K562 (cell line): ENCODE results near the gene DALRD3. TPM values are rescaled to one million over a fixed set of nuclear protein-coding genes. Genes with fewer than 3 reads are reported as not detected.
A peak's percentile ranks its signal among the peaks of the same experiment; 100 is the strongest.

ENCODE experiments used
- ATAC-seq: fragments of 200-7000 bp; cut with Tn5 transposase; 3 replicates; pipeline ENCODE4 v1.9.1; 2020; ENCODE audit warnings: moderate library complexity
- BruUV-seq: library from RNA; stranded (reverse); fragments of 400-500 nt; replicated peaks from 2 replicates; lab custom pipeline; 2021; lab: Mats Ljungman, UMichigan
- CTCF ChIA-PET: fragments of 300-600 bp; formaldehyde crosslinking; extraction: SDS; loops from one replicate; lab custom pipeline; 2021; ENCODE audit warnings: low intra/inter-chr PET ratio; lab: Yijun Ruan, JAX
- POLR2A ChIA-PET: fragments of 300-600, 350-650 bp; sonication (Branson Sonifier 250); formaldehyde crosslinking; extraction: SDS; loops from one replicate; lab custom pipeline; 2021; ENCODE audit warnings: antibody characterized with exemption, inconsistent platforms; lab: Yijun Ruan, JAX
- DNase-seq, 4 experiments: peaks; one replicate each; pipeline versions ENCODE4 v3.0.0 to v3.0.0-alpha.2; 2011 to 2018; ENCODE audit warnings: low spot score in 3 of 4, mixed read lengths in 3 of 4; ENCODE audit errors: extremely low read depth in 1 of 4
- FAIRE-seq: peaks from 2 replicates; lab custom pipeline; 2011; peaks lifted over from hg19 to GRCh38; lab: Jason Lieb, UNC
- H2AFZ ChIP-seq: 2 replicates; pipeline ENCODE4 v1.6.0; 2011; ENCODE audit warnings: low read depth, low read length, control low read depth, inconsistent platforms
- H3K27ac ChIP-seq: fragments of 200-600 bp; 3 replicates; pipeline ENCODE4 v1.8.0; 2011; ENCODE audit warnings: low read depth, mild to moderate bottlenecking, control low read depth, inconsistent platforms, low read length, moderate library complexity, mixed read lengths; ENCODE audit errors: extremely low read depth
- H3K27me3 ChIP-seq, 2 experiments: fragments of 300-600 bp in 1 of 2; 2 replicates in 1 of 2; 3 replicates in 1 of 2; pipeline versions ENCODE4 v1.6.0 to v1.8.0; 2011; ENCODE audit warnings: inconsistent platforms in 2 of 2, low read length in 2 of 2, mild to moderate bottlenecking in 1 of 2, mixed read lengths in 1 of 2, moderate library complexity in 1 of 2; ENCODE audit not compliant: control insufficient read depth in 2 of 2, insufficient read depth in 2 of 2
- H3K36me3 ChIP-seq: fragments of 300-600 bp; 3 replicates; pipeline ENCODE4 v1.8.0; 2011; ENCODE audit warnings: mild to moderate bottlenecking, low read length, inconsistent platforms; ENCODE audit not compliant: control insufficient read depth, insufficient read depth
- H3K4me1 ChIP-seq, 2 experiments: fragments of 200-600 bp in 1 of 2; replicated peaks in 1 of 2; 2 replicates in 1 of 2; 3 replicates in 1 of 2; pipeline versions ENCODE4 v1.5.1 to v1.8.0; 2011; ENCODE audit warnings: inconsistent platforms in 2 of 2, low read length in 2 of 2, mild to moderate bottlenecking in 1 of 2, mixed read lengths in 1 of 2, moderate library complexity in 1 of 2; ENCODE audit not compliant: control insufficient read depth in 2 of 2, insufficient read depth in 2 of 2
- H3K4me2 ChIP-seq: 2 replicates; pipeline ENCODE4 v1.6.1; 2011; ENCODE audit warnings: low read length, control low read depth, inconsistent platforms, mixed read lengths; ENCODE audit not compliant: insufficient read depth
- H3K4me3 ChIP-seq: fragments of 200-600 bp; sonication (generic), shearing (Covaris generic); 2 replicates; pipeline ENCODE4 v1.5.1; 2016; ENCODE audit warnings: control low read depth, inconsistent platforms
- H3K79me2 ChIP-seq: fragments of 200-600 bp; 3 replicates; pipeline ENCODE4 v1.8.0; 2011; ENCODE audit warnings: low read length, inconsistent platforms; ENCODE audit not compliant: control insufficient read depth, insufficient read depth
- H3K9ac ChIP-seq, 2 experiments: 2 replicates each; pipeline versions ENCODE4 v1.6.0 to v1.6.1; 2011; ENCODE audit warnings: low read depth in 2 of 2, low read length in 2 of 2, control low read depth in 1 of 2, inconsistent platforms in 1 of 2, mild to moderate bottlenecking in 1 of 2, mixed read lengths in 1 of 2; ENCODE audit not compliant: insufficient read depth in 1 of 2
- H3K9me1 ChIP-seq: one replicate; pipeline ENCODE4 v1.6.0; 2011; ENCODE audit warnings: inconsistent platforms, mild to moderate bottlenecking, low read length, moderate library complexity; ENCODE audit not compliant: control insufficient read depth, insufficient read depth
- H3K9me3 ChIP-seq: replicated peaks from 2 replicates; pipeline ENCODE4 v1.5.1; 2011; ENCODE audit warnings: low read depth, low read length, inconsistent platforms; ENCODE audit not compliant: control insufficient read depth, insufficient read depth
- H4K20me1 ChIP-seq: replicated peaks from 2 replicates; pipeline ENCODE4 v1.6.1; 2011; ENCODE audit warnings: low read length, inconsistent platforms, mixed read lengths; ENCODE audit not compliant: control insufficient read depth, insufficient read depth
- ARID1B ChIP-seq: fragments of 450-650 bp; IDR thresholded peaks from 2 replicates; pipeline ENCODE4 v1.6.1; 2016; ENCODE audit warnings: antibody characterized with exemption, mild to moderate bottlenecking, inconsistent platforms
- ATF1 ChIP-seq, 2 experiments: fragments of 450-650 bp in 1 of 2; IDR thresholded peaks; 2 replicates each; pipeline ENCODE4 v1.6.1; 2016; ENCODE audit warnings: missing compliant biosample characterization in 1 of 2, missing genetic modification characterization in 1 of 2
- BRCA1 ChIP-seq, 2 experiments: fragments of 450-650 bp in 1 of 2; sonication (generic) in 1 of 2; formaldehyde crosslinking in 1 of 2; IDR thresholded peaks; 2 replicates each; pipeline versions ENCODE4 v1.5.0 to v1.6.1; 2017 to 2020; ENCODE audit warnings: mild to moderate bottlenecking in 1 of 2, missing genetic modification reagents in 1 of 2
- C11orf30 ChIP-seq: fragments of 450-650 bp; IDR thresholded peaks from 2 replicates; pipeline ENCODE4 v1.6.1; 2016; ENCODE audit warnings: low read depth, mild to moderate bottlenecking
- CBFA2T2 ChIP-seq: fragments of 450-650 bp; conservative IDR thresholded peaks from 2 replicates; pipeline ENCODE4 v1.6.1; 2017; ENCODE audit warnings: mild to moderate bottlenecking
- CBFA2T3 ChIP-seq: fragments of 450-650 bp; IDR thresholded peaks from 2 replicates; pipeline ENCODE4 v1.6.1; 2017
- CREM ChIP-seq: IDR thresholded peaks from 2 replicates; pipeline ENCODE4 v1.6.1; 2014; ENCODE audit warnings: antibody characterized with exemption, low read depth
- KAT7 ChIP-seq: sonication (generic); formaldehyde crosslinking; IDR thresholded peaks from 2 replicates; pipeline ENCODE4 v1.8.0; 2022; ENCODE audit warnings: missing genetic modification reagents, mild to moderate bottlenecking, borderline replicate concordance
- NCOR1 ChIP-seq: fragments of 450-650 bp; IDR thresholded peaks from 2 replicates; pipeline ENCODE4 v1.6.1; 2016; ENCODE audit warnings: mild to moderate bottlenecking, moderate library complexity
- NFIC ChIP-seq: fragments of 450-650 bp; IDR thresholded peaks from 2 replicates; pipeline ENCODE4 v1.6.1; 2017; ENCODE audit warnings: mild to moderate bottlenecking, inconsistent platforms
- NFXL1 ChIP-seq: fragments of 450-650 bp; formaldehyde crosslinking; IDR thresholded peaks from 2 replicates; pipeline ENCODE4 v1.4.0; 2021; ENCODE audit warnings: mild to moderate bottlenecking
- NRF1 ChIP-seq, 2 experiments: fragments of 450-650 bp; IDR thresholded peaks in 1 of 2; conservative IDR thresholded peaks in 1 of 2; 2 replicates each; pipeline ENCODE4 v1.6.1; 2014; ENCODE audit warnings: mild to moderate bottlenecking in 2 of 2
- RCOR1 ChIP-seq, 2 experiments: IDR thresholded peaks; 2 replicates each; pipeline ENCODE4 v1.6.1; 2012; ENCODE audit warnings: low read depth in 2 of 2, low read length in 2 of 2, borderline replicate concordance in 1 of 2, improper control_type of control experiment in 1 of 2
- TAL1 ChIP-seq: fragments of 450-650 bp; IDR thresholded peaks from 2 replicates; pipeline ENCODE4 v1.6.1; 2016; ENCODE audit warnings: mild to moderate bottlenecking
- TCF3 ChIP-seq: sonication (generic); formaldehyde crosslinking; IDR thresholded peaks from 2 replicates; pipeline ENCODE4 v1.4.0; 2020; ENCODE audit warnings: mild to moderate bottlenecking, missing genetic modification reagents
- TEAD4 ChIP-seq, 2 experiments: sonication (generic) in 1 of 2; formaldehyde crosslinking in 1 of 2; IDR thresholded peaks; 2 replicates each; pipeline versions ENCODE4 v1.6.1 to v1.8.0; 2012 to 2022; ENCODE audit warnings: borderline replicate concordance in 1 of 2, inconsistent platforms in 1 of 2, low read length in 1 of 2, mild to moderate bottlenecking in 1 of 2, missing genetic modification reagents in 1 of 2
- ZC3H4 ChIP-seq: sonication (generic); formaldehyde crosslinking; IDR thresholded peaks from 2 replicates; pipeline ENCODE4 v1.9.0; 2021; ENCODE audit warnings: missing genetic modification reagents, borderline replicate concordance
- ZEB2 ChIP-seq: fragments of 450-650 bp; IDR thresholded peaks from 2 replicates; pipeline ENCODE4 v1.6.1; 2016
- ZNF184 ChIP-seq: sonication (generic); formaldehyde crosslinking; IDR thresholded peaks from 2 replicates; pipeline ENCODE4 v1.5.0; 2020; ENCODE audit warnings: missing genetic modification reagents
- ZNF23 ChIP-seq: fragments of 250-450 bp; sonication (Bioruptor Pico); IDR thresholded peaks from 2 replicates; pipeline ENCODE4 v1.4.0; 2020; ENCODE audit warnings: mild to moderate bottlenecking
- ZNF316 ChIP-seq: fragments of 450-650 bp; IDR thresholded peaks from 2 replicates; pipeline ENCODE4 v1.6.1; 2016
- WGBS: fragments of 100-300 bp; shearing (Covaris generic); methylation state at CpG from one replicate; pipeline ENCODE4 v1.1.6; 2016; ENCODE audit warnings: low coverage, mixed read lengths; ENCODE audit not compliant: insufficient coverage; ENCODE audit errors: missing lambda C conversion rate; 5-methylcytosine and 5-hydroxymethylcytosine counted together
- in situ Hi-C: fragments of 300-500 bp; cut with MboI; formaldehyde crosslinking; loops from 4 replicates; pipeline ENCODE4 v1.15.0; 2018; ENCODE audit warnings: inconsistent platforms, mixed read lengths
- intact Hi-C: fragments of 100-400 bp; cut with micrococcal nuclease; formaldehyde crosslinking; loops from 2 replicates; pipeline ENCODE4 v1.14.2; 2022
- polyA plus RNA-seq, 8 experiments: library from polyadenylated mRNA; depleted of rRNA in 4 of 8; stranded (reverse) in 5 of 8; unstranded in 3 of 8; fragments of >200 nt; fragmentation: Nextera tagmentation in 2 of 8; fragmentation: Illumina TruSeq in 1 of 8; extraction: Ambion mirVana in 2 of 8; extraction: Trizol in 1 of 8; gene quantifications; 2 replicates each; pipeline versions ENCODE4 v1.2.1 to v1.2.3, GENCODE V29; 2011 to 2014; ENCODE audit warnings: inconsistent platforms in 1 of 8, missing spikeins in 1 of 8
- total RNA-seq, 7 experiments: library from RNA; depleted of rRNA in 6 of 7; stranded (reverse); fragments of >200 nt in 6 of 7; fragmentation: Illumina TruSeq in 2 of 7; extraction: Trizol in 2 of 7; gene quantifications; 2 replicates each; pipeline versions ENCODE4 v1.2.1 to v1.2.3, GENCODE V29; 2011 to 2021; ENCODE audit warnings: low replicate concordance in 1 of 7
- TF ChIP-seq, protein P1 (sequence below): fragments of 250-450 bp; sonication (Bioruptor Pico); IDR thresholded peaks from 2 replicates; pipeline ENCODE4 v1.5.1; 2021; ENCODE audit warnings: mild to moderate bottlenecking

Gene DALRD3
- total and polyA plus RNA-seq, 9 of the 15 experiments (the other 6 are each of a cell fraction or from before 2014, with no cell fraction given): 6.6 to 31.3 (median 14.4) TPM

DNA sequence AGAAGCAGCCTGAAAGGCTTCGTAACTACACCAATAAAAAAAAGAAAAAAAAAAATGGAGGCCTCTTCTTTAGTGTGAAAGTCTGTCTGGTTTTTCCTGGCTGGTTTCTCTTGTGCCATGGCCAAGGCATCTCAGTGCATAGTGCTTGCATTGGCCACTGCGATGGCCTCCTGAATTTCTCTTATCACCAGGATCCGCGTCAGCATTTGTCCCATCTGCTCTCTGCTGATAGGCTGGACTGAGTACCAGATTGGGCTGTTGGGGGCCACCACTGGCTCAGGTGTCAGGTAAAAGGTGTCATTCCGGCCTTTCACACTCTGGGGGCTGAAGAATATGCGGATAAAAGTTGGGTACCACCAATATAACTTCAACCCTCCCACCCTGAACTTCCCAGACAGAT is 11.9 kb upstream of the DALRD3 start:
- 41% methylated on average over 4 of the region's 6 CpGs for WGBS

More for the DNA sequence above, 11.9 kb upstream of the DALRD3 start:
- in situ Hi-C loops: no loop called here
- Histone ChIP-seq H3K36me3 (peaks cover 80% of the 10 kb centered on the region), H3K27me3 (no peaks in the 10 kb centered on the region), H3K9me1 (peaks cover 7% of the 10 kb centered on the region), H4K20me1 (peaks cover 7% of the 10 kb centered on the region), H3K4me3 (no peak overlapping the region), H2AFZ (no peak overlapping the region), H3K9ac (no peak overlapping the region), H3K9me3 (no peaks in the 10 kb centered on the region), H3K4me1 (peaks cover 28 to 37% of the 10 kb centered on the region in 2 experiments; a peak in 4 of 5 replicates), H3K79me2 (peaks cover 41% of the 10 kb centered on the region), H3K27ac (no peak overlapping the region), H3K4me2 (no peak overlapping the region)
- ATAC-seq: no peak
- CTCF ChIA-PET: no interaction called here
- TF ChIP-seq ZNF316 (peak; percentile 64), C11orf30 (peak; percentile 29; the same call in 1 of the 2 replicates), ARID1B (peak; percentile 67), CBFA2T2 (0 out of 2 replicates have a peak, but pooled peaks have one; percentile 18), NRF1 (conservative IDR thresholded peaks at IDR 0.05 in 1 of 2, IDR thresholded peaks at IDR 0.05 in 1 of 2) (no peak), BRCA1 (IDR thresholded peaks at IDR 0.05) (no peak), BRCA1 (CRISPR knock-in tag; IDR thresholded peaks at IDR 0.05) (no peak), ZEB2 (peak; percentile 37; the same call in 1 of the 2 replicates), NFXL1 (CRISPR knock-in tag) (no peak), NCOR1 (peak; percentile 25; the same call in 1 of the 2 replicates), TEAD4 (IDR thresholded peaks at IDR 0.05; ENCODE audit: low read length) (0 out of 2 replicates have a peak, but pooled peaks have one; percentile 12), TEAD4 (CRISPR knock-in tag; IDR thresholded peaks at IDR 0.05; ENCODE audit: borderline replicate concordance) (no peak), TCF3 (peak; percentile 58), RCOR1 (IDR thresholded peaks at IDR 0.05; ENCODE audit: borderline replicate concordance in 1 of 2, low read depth in 2 of 2, low read length in 2 of 2) (0 out of 4 replicates have a peak, but pooled peaks of 1 of the 2 experiments have one; percentile 6), NFIC (no peak), ZNF23 (CRISPR knock-in tag) (no peak), CREM (peak; percentile 45; the same call in 1 of the 2 replicates), TAL1 (peak; percentile 54), ZNF184 (CRISPR knock-in tag) (no peak), KAT7 (CRISPR knock-in tag) (no peak), CBFA2T3 (peak; percentile 59), ATF1 (CRISPR knock-in tag; IDR thresholded peaks at IDR 0.05) (no peak), ATF1 (tag; IDR thresholded peaks at IDR 0.05) (peak; percentile 16; the same call in 1 of the 2 replicates), ZC3H4 (no peak)
- TF ChIP-seq, protein P1, sequence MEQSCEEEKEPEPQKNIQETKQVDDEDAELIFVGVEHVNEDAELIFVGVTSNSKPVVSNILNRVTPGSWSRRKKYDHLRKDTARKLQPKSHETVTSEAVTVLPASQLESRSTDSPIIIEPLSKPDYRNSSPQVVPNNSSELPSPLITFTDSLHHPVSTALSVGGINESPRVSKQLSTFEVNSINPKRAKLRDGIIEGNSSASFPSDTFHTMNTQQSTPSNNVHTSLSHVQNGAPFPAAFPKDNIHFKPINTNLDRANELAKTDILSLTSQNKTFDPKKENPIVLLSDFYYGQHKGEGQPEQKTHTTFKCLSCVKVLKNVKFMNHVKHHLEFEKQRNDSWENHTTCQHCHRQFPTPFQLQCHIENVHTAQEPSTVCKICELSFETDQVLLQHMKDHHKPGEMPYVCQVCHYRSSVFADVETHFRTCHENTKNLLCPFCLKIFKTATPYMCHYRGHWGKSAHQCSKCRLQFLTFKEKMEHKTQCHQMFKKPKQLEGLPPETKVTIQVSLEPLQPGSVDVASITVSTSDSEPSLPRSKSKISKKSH (CRISPR knock-in tag): no peak
- no peak for FAIRE-seq
- intact Hi-C loops: no loop called here
- no TSS peak for BruUV-seq
- POLR2A ChIA-PET: interaction anchor here (0.6 kb wide), 2 partner anchors 43 to 321 kb away, joined by 3 read pairs; no protein-coding TSS in a partner anchor
- DNase-seq: peak in 3 of 4 experiments; percentile 28 to 53 (median 47)
